ENCODE results near the gene NBPF8.
"Not testable (repeated sequence)": the region's sequence is repeated elsewhere in the genome, so short reads cannot be mapped to it uniquely, and the experiment has no call there.

The NBPF8 gene, protein sequence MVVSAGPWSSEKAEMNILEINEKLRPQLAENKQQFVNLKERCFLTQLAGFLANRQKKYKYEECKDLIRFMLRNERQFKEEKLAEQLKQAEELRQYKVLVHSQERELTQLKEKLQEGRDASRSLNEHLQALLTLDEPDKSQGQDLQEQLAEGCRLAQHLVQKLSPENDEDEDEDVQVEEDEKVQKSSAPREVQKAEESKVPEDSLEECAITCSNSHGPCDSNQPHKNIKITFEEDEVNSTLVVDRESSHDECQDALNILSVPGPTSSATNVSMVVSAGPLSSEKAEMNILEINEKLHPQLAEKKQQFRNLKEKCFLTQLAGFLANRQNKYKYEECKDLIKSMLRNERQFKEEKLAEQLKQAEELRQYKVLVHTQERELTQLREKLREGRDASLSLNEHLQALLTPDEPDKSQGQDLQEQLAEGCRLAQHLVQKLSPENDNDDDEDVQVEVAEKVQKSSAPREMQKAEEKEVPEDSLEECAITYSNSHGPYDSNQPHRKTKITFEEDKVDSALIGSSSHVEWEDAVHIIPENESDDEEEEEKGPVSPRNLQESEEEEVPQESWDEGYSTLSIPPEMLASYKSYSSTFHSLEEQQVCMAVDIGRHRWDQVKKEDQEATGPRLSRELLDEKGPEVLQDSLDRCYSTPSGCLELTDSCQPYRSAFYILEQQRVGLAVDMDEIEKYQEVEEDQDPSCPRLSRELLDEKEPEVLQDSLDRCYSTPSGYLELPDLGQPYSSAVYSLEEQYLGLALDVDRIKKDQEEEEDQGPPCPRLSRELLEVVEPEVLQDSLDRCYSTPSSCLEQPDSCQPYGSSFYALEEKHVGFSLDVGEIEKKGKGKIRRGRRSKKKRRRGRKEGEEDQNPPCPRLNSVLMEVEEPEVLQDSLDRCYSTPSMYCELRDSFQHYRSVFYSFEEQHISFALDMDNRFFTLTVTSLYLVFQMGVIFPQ

DNA sequence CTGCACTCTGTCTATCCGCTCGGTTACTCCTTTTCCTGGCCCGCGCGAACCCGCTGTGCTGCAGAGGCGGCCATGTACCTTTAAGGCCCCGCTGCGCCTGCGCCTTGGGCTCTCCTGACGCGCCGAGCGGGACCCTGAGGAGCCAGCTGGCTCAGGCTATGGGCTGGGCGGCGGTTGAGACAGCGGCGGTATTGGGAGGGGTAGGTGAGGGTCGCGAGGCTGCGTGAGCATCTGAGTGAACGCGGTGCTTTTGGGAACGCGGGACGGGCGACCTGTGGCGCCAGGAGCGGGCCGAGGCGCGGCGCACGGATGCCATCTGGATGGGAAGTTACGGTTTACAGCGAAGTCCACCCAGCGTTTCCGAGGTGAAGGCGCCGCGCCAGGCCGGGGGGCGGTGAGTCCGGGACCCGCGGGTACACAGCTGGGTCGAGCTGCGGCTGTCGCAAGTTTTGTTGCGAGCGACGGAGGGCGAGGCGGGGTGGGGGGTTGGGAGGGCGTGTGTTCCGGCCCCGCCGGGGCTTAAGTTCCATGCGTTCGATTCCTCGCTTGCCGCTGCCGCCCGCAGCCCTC, at the start of gene NBPF8:
NBPF8 (plus strand) TSS at position 125 of the 570 bp plus-strand sequence. CDS start 21,488 bp downstream, outside the sequence.
- peak; percentile 61 for DNase-seq (ENCODE audit: low read depth)

DNA sequence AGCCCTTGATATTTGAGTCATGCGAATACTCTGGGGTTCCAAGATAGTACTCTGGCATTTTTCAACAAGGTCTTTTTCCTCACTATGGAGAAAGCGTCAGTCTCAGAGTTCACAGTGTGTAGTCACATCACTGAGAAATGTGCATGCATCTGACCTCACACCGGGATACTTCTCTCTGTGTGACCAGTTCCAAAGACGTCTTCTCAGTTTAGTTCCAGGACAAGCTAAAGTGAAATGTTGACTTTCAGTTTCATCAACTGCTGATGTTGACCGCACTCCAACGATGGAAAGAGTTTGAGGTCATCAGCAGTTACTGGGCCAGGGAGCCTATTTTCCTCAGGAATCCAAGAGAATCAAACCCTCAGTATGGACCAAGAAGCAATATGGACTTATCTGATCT, 47.1 kb upstream of the NBPF8 start:
- not testable (repeated sequence) for DNase-seq (ENCODE audit: low read depth)

DNA sequence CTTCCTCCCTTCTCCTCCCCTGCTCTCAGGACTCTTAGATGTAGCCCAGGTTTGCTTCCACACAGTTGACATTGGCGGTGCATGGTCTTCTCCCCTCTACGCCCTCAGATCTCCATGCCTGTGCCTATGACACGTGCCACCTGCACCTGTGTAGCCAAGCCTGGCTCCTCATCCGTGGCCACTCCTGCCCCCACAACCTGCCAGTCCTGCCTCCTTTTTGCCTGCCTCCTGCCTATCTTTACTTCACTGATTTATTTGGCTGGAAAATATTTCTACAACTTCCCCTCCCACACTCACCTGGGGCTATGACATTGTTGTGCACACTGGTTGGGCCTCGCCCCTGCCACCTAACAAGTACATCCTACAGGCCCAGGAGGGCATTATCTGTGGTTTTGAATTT, 28.2 kb upstream of the NBPF8 start:
- not testable (repeated sequence) for DNase-seq (ENCODE audit: low read depth)

DNA sequence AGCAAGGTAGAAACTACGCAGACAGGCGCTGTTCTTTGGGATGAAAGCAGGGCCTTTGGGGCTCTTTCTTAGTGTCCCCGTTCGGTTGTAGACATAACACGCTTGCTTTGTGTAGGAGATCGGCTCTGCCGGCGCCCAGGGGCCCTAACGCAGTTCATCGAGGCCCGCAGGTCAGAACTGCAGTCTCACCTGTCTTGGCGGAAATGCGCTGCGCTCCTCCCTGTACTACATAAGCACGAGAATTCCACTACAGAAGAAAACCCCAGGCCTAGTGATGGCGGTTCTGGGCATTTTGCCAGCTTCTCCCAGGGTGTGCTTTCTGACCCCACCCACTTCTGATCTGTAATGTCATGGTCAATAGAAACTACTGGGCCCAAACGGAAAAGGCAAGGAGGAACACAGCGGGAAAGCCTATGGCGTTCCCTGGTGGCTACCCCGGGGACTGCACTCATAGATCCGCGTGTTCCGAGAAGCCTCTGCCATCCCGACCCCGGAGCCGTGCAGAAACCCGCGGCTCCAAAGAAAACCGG, 26.2 kb upstream of the NBPF8 start:
- peak; percentile 71 for DNase-seq (ENCODE audit: low read depth)

DNA sequence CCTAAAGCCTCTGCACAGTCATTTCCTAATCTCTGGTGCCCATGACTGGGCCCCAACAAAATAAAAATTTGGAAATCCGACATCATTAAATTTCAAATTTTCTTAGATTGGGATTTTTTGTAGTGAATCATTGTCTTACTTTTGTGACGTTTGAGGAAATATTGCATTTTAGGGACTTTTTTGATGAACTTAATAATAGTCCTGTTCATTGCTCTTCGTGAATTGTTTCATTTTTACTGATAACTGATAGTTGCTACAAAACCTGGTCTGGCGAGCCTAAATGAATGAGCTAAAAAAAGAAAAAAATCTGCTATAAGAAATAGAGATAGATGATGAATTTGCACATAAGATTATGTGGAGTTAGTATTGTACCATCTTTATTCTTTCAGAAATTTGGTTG, 23.5 kb upstream of the NBPF8 start:
- DNase-seq (ENCODE audit: low read depth), result not testable (repeated sequence)

DNA sequence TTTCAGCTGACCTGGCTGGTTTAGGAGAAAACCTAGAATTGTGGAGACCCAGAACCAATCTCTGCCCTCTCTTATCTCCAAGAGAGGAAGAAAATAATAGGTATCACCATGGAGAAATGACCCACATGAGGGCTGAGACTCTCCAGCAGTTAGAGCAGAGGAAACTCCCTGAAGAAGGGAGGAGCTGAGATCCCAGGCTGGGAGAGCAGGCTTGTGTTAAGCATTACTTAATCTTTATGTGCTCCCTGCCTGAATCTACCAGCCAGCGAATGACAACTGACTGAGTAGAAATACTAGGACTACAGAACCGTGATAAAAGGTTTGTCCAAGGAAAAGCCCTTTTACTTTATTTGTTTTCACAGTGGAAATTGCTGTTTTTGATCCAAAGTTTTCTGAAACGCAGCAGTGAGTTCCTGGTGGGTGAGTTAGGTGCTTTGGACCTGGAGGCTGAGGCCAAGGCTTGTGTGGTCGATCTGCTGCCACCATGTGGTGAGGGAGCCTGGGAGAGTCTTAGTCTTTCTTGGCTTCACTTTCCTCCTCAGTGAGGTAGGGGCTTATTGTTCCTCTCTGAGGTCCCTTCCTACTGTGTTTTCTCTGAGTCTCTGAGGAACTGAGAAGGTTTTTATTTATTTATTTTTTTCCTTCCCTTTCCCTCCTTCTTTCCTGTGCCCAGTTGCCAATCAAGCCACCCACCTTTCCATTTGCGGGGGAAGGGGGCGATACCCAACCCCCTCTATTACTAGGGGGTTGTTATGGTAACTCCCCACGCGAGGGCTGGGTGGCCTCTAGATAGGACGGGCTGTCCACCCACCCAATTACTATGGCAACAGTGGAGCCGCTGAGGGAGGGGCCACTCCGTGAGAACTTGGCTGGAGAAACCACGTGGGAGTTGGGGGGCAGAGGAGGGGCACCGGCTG, 21.3 kb upstream of the NBPF8 start:
- peak; percentile 0 for DNase-seq (ENCODE audit: low read depth)

DNA sequence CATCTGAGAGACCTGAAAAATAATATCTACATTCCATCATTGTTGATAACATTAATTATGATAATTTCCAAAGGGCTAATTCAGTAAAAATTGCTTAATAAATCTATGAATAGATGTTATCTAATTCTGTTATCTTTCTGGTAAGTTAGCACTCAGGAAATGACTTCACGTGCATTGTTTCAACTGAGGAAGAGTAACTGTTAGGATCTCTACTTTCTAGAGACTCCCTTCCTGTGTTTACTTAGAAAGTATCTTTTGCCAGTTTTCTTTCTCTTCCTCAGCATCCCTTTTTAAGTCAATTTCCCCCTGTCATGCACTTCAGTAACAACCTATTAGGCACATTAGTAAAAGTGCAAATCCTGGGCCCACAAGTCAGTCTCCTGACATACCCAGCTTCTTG, 9.5 kb upstream of the NBPF8 start:
- DNase-seq (ENCODE audit: low read depth), result not testable (repeated sequence)

DNA sequence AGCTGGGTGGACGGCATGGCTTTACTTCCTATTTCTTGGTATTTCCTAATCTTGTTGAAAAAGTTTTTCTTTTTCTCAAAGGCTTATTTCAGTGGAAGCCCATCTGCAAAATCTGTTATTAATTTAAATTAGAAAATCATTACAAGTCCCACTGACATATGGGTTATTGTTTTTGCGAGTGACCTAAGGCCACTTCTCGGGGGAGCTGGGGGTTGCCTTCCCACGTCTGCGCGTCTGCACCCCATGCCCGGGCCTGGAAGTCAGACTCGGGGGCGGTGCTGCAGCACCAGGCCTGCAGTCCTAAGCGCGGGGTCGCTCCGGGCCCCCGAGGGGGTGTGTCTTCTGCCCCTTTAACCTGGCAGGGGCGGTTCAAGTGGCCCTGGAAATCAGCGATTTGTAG, 384 bp upstream of the NBPF8 start:
- not testable (repeated sequence) for DNase-seq (ENCODE audit: low read depth)

DNA sequence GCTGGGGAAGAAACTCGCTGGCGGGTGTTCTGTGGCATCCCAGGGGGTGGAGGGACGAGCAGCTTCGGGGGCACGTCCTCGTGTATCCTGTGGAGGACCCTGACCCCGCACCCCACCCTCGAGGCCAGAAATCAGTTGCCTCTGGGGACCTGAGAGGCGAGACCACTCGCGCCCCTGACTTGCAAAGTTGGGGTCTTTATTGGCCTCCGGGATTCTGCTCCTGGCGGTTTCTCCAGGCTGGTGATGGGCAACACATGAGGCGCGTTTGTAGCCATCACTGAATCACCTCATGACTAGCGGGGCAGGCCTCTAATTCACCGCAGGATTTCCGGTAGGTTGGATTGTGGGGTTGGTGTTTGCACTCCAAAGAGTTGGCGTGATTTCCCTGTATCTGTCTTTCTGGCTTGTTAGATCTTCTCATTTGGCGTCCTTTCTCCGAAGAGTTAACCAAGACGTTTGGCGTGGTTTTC, 692 bp downstream of the NBPF8 start:
- peak; percentile 70 for DNase-seq (ENCODE audit: low read depth)

DNA sequence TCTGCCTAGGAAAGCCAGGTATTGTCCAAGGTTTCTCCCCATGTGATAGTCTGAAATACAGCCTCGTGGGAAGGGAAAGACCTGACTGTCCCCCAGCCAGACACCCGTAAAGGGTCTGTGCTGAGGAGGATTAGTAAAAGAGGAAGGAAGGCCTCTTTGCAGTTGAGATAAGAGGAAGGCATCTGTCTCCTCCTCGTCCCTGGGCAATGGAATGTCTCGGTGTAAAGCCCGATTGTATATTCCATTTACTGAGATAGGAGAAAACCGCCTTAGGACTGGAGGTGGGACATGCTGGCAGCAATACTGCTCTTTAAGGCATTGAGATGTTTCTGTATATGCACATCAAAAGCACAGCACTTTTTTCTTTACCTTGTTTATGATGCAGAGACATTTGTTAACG, 10.2 kb downstream of the NBPF8 start:
- not testable (repeated sequence) for DNase-seq (ENCODE audit: low read depth)

DNA sequence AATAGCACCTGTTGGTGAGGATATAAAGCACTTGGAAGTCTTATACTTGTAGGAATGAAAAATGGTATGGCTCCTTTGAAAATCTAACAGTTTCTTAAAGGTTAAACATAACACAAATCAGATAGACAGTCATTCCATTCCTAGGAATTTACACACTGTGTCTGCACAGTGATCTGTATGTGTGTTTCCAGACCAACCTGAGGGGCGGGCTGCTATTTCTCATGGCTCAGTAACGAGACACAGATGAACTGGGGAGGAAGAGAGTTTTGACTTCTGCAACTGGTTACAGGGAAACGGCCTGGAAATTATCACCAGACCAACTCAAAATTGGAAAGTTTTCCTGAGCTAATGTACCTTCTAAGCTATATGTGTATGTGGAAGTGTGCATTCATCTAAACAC, 16.8 kb downstream of the NBPF8 start:
- DNase-seq (ENCODE audit: low read depth), result not testable (repeated sequence)

DNA sequence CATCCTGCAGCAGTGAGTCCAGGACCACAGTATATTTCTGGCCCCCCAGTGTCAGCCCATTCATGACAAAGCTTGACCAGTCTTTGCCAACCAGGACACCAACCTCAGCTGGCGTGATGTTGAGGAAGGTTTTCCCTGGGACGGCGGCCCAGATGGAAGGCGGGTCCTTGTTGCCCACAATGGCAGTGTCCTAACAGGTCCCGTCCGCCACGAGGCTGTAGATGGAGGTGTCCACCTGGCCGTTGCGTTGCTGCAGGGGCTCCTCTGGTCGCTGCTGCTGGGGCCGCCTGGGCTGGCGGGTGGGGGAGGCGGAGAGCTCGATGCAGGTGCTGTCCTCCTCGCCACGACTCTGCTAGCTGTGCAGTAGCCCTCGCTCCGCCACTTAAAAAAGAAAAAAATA, 19.0 kb downstream of the NBPF8 start:
- not testable (repeated sequence) for DNase-seq (ENCODE audit: low read depth)

DNA sequence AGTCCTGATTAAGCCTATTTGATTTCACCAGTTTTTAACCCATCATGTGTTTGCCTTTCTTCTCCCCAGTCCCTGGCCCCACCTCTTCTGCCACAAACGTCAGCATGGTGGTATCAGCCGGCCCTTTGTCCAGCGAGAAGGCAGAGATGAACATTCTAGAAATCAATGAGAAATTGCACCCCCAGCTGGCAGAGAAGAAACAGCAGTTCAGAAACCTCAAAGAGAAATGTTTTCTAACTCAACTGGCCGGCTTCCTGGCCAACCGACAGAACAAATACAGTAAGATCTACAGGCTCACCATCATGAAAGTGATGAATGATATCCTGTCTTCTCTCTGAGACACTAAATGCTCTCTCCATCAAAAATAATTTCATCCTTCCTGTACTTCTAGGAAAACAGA, 34.3 kb downstream of the NBPF8 start:
- not testable (repeated sequence) for DNase-seq (ENCODE audit: low read depth)

Data from iris pigment epithelial cell (primary cell).